HS-5 (cell line): ENCODE data around the gene ROMO1.
"Not testable (repeated sequence)": the region's sequence is repeated elsewhere in the genome, so short reads cannot be mapped to it uniquely, and the experiment has no call there.

Experiments
- DNase-seq: peaks from one replicate; pipeline ENCODE4 v3.0.0-alpha.2; 2012; ENCODE audit warnings: low read depth

The ROMO1 gene

GRCh38 chr20:35730583-35731468 is 31.6 kb downstream of the ROMO1 start:
- no peak for DNase-seq

- no peak for DNase-seq
Observed at GRCh38 chr20:35731469-35731788, 32.2 kb downstream of the ROMO1 start.

- DNase-seq, result no peak
Observed at GRCh38 chr20:35731862-35732643, 32.8 kb downstream of the ROMO1 start.

GRCh38 chr20:35732644-35732982 is 33.4 kb downstream of the ROMO1 start:
- DNase-seq, result no peak

GRCh38 chr20:35734374-35734773 is 35.2 kb downstream of the ROMO1 start:
- DNase-seq, result no peak

GRCh38 chr20:35734777-35735649 is 35.8 kb downstream of the ROMO1 start:
- DNase-seq, result no peak

GRCh38 chr20:35735826-35736470 is 36.7 kb downstream of the ROMO1 start:
- DNase-seq, result no peak

GRCh38 chr20:35737865-35738333 is 38.7 kb downstream of the ROMO1 start:
- DNase-seq, result no peak

GRCh38 chr20:35738410-35739179 is 39.4 kb downstream of the ROMO1 start:
- no peak for DNase-seq

GRCh38 chr20:35739294-35740163 is 40.3 kb downstream of the ROMO1 start:
- no peak for DNase-seq

- DNase-seq, result peak; percentile 100
Observed at GRCh38 chr20:35741892-35742740, 42.9 kb downstream of the ROMO1 start, which contains the start of gene RBM39. Gene RBM39, minus strand, starts transcription at chr20:35742260. Its CDS starts 1,386 bp downstream, at chr20:35740874.

- DNase-seq, result no peak
Observed at GRCh38 chr20:35742741-35743523, 43.7 kb downstream of the ROMO1 start.

GRCh38 chr20:35743693-35744491 is 44.7 kb downstream of the ROMO1 start:
- DNase-seq, result no peak

GRCh38 chr20:35744492-35744841 is 45.3 kb downstream of the ROMO1 start:
- DNase-seq, result not testable (repeated sequence)
